Astrocyte of the spinal cord (primary cell): ENCODE results near the gene LLGL1.

ENCODE experiments used
- DNase-seq: peaks from one replicate; pipeline ENCODE4 v3.0.0; 2011; ENCODE audit warnings: low read depth, low spot score
- H3K4me3 ChIP-seq: 2 replicates; pipeline ENCODE4 v1.5.1; 2011; ENCODE audit warnings: low read depth, mild to moderate bottlenecking, low read length, moderate library complexity
- in situ Hi-C: cut with HindIII; loops from 2 replicates; pipeline ENCODE4 v1.10.0; 2017; ENCODE audit warnings: low sequenced_read_pairs
- TF ChIP-seq, protein P1 (sequence below): IDR thresholded peaks from 2 replicates; pipeline ENCODE4 v1.5.1; 2012; ENCODE audit warnings: low read depth, mild to moderate bottlenecking, low read length, inconsistent platforms

LLGL1 gene

DNA sequence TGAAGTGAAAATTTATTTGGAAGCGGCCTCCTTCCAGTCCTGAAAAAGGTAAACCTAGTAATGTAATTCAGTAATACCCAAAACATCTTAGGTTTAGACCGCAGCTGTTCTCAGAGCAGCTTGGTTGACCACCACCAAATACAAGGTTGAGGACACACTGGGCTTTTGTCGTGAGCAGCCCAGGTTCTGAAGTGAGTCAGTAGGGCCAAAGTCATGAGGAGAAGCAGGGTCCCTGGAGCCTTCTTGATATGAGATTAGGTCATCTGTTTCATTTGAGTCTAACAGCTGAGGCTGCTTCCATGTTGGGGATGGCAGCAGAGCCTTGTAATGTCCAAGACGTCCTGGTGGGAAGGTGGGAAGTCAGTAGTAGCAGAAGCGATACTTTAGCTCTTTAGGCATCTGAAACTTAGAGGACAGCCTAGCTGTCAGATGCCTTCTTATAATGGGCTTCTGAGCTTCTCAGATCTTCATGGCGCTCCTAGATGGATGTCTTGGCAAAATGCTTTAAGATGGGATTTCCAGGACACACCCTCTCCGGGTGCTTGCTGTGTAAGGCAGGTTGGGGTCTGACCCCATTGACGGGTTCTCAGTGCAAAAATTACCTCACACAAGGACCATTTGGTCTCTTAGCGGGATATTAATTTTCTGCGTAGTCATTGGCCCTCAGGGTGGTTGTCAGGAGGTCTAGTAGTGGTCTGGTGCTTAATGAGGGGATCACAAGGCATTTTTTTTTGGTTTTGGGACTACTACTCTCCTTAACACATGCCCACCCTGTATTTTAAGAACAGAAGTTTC lies 39.4 kb upstream of the LLGL1 start:
- peak overlapping the region; percentile 55 for H3K4me3 ChIP-seq
- in situ Hi-C loops = no loop called here
- DNase-seq = no peak
- TF ChIP-seq, protein P1, sequence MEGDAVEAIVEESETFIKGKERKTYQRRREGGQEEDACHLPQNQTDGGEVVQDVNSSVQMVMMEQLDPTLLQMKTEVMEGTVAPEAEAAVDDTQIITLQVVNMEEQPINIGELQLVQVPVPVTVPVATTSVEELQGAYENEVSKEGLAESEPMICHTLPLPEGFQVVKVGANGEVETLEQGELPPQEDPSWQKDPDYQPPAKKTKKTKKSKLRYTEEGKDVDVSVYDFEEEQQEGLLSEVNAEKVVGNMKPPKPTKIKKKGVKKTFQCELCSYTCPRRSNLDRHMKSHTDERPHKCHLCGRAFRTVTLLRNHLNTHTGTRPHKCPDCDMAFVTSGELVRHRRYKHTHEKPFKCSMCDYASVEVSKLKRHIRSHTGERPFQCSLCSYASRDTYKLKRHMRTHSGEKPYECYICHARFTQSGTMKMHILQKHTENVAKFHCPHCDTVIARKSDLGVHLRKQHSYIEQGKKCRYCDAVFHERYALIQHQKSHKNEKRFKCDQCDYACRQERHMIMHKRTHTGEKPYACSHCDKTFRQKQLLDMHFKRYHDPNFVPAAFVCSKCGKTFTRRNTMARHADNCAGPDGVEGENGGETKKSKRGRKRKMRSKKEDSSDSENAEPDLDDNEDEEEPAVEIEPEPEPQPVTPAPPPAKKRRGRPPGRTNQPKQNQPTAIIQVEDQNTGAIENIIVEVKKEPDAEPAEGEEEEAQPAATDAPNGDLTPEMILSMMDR = no peak

DNA sequence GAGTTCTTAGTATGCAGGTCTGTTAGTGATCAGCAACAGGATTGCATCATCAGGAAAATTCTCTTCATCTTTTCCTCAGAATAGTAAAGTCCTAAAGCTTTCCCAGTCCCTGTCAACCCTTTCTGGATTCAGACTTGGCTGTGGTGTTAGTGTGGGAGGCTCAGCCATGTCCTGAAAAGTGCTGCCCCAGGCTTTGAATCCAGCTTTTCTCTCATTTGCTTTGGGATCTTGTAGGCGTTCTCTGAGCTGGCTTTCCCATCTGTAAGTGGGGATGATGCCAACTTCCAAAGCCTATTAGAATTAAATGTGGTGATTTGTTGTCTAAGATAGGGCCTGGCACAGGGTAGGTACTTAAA lies 38.8 kb upstream of the LLGL1 start:
- H3K4me3 ChIP-seq = peak overlapping the region; percentile 55
- in situ Hi-C loops = no loop called here
- TF ChIP-seq, protein P1 = no peak
- peak; percentile 35 for DNase-seq

DNA sequence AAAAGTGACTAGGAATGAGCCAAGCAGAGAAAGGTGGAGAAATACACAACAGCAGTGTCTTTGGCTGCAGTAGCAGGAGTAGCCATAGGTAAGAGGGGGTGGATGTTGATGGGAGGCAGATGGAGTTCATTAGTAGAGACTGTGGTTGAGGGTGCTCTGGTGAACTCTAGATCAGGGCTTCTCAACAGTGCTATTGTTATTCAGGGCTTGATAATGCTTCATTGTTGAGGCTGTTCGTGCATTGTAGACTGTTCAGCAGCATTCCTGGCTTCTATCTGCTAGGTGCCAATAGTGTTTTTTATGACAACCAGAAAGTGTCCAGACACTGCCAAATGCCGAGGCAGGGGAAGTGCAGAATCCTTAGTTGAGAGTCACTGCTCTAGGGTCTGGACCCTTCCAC lies 38.2 kb upstream of the LLGL1 start:
- no peak for DNase-seq
- in situ Hi-C loops = no loop called here

DNA sequence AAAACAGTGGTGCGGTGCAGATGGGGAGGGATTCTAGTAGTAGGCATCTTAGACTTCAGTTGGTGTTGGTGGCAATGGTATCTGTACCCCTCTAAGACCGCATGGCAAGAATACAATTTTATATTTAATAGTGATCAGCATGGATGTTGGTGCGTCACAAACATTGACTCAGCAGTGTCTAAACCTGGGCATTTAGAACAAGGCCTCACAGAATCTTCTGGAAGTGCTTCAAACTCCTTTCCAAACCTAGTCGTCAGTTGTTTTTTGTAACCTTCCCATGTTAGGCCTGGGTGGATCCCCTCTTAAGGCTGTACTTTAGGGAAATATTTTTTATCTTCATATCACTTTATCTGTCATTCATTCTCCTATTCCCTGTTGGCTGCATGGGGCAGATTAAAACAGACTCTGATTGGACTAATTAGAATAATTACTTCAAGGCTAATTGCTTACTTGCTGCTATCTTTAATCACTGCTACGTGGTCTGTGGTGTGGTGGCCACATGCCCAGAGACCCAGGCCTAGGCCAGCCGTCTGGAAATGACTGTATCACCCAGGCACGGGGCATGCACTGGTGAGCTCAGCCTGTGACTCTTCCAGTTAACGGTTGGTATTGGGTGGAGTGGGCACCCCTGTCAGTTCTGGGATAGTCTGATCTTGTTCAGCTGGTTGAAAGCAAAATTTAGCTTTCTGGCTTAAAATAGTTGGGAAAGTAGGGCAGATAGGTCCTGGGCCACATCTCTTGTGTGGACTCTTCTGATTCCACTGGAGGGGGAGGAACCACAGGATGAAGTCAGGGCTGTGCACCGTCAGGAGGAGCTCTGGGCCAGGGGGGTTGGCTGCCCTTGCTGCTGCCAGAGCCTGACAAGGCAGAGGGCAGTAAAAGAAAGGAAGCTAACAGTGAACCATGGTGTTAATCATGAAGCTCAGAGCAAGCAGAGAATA lies 37.3 kb upstream of the LLGL1 start:
- peak overlapping the region; percentile 55 for H3K4me3 ChIP-seq
- TF ChIP-seq, protein P1 = no peak
- DNase-seq = peak; percentile 31
- in situ Hi-C loops = no loop called here

More for the DNA sequence above, 38.2 kb upstream of the LLGL1 start:
- TF ChIP-seq, protein P1 = no peak
- H3K4me3 ChIP-seq = peak overlapping the region; percentile 55

DNA sequence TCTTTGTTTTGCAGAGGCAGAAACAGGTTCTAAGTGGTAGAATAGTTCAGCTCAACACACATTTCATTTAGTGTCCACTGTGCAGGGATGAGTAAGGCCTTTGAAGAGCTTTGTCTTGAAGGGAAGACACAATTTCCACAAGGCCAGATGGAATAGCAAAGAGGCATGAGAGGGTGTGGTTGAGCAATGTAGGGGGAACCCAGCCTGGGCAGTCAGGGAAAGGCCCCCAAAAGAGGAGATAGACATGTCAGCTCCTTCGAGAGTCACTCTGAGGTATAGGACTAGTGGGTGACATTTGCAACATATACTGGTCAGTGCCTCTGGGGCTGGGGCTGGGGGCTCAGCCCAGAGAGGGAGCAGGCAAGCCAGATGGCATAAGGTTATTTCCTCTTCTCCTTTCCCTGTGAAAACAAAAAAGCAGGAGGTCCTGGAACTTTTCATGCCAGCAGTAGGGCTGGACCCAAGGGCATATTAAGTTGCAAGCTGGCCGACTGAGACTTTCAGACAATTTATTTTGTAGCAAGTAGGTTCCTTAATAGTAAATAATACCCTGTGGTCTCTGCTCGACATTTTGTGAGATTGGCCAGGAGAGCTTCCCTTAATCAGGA lies 34.7 kb upstream of the LLGL1 start:
- TF ChIP-seq, protein P1 = no peak
- H3K4me3 ChIP-seq = no peak overlapping the region
- no peak for DNase-seq
- in situ Hi-C loops = no loop called here

DNA sequence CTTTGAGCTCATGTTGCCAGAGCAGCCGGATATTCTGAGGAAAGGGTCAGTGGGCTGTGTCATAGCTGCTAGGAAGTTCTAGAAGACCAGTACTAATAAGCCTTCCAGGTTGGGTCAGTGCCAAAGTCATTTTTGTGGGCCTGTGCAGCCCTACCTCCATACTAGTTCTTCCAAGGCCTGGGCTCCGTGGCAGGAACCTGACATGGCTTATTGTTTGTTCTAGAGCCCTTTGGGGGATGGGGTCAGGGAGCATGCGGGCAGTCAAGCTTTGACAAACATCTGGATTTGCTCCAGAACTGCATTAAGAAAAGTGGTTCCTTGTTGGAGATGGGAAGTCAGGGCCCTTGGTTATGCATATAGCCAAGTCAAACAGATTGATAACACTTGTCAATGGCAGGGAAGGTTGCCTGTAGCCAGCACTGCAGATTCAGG lies 34.2 kb upstream of the LLGL1 start:
- TF ChIP-seq, protein P1 = no peak
- in situ Hi-C loops = no loop called here
- peak; percentile 17 for DNase-seq
- no peak overlapping the region for H3K4me3 ChIP-seq
